ENCODE measurements around the gene FGF22. TPM values are rescaled to one million over a fixed set of nuclear protein-coding genes. Genes with fewer than 3 reads are reported as not detected.

Gene FGF22
- total and polyA plus RNA-seq, 2 of the 13 experiments (the other 11 are each of a cell fraction or from before 2014, with no cell fraction given): 0.24 TPM; not detected in 1

DNA sequence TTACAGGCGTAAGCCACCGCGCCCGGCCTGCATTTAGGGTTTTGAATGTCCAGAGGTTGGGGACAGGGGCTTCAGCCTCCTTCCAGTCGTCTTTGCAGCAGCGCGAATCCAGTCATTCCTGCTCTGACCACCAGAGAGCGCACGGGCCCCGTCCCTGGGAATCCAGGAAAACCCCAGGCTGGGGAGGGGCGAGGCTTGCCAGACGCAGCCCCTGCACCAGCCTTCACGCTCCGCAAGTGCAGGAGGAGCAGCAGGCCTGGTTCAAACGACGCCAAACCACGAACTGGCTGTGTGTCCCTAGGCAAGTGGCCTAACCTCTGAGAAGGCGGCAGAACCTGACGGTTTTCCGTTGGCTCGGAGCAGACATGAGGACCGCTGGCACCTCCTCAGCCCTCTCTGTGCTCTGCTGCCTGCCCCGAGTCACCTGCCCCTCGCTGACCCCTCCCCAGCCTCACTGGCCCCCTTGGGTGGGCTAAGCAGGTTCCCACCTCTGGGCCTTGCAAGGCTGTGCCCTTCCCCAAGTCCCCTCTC lies 25.3 kb downstream of the FGF22 start (continued):
- TF ChIP-seq, protein P1, sequence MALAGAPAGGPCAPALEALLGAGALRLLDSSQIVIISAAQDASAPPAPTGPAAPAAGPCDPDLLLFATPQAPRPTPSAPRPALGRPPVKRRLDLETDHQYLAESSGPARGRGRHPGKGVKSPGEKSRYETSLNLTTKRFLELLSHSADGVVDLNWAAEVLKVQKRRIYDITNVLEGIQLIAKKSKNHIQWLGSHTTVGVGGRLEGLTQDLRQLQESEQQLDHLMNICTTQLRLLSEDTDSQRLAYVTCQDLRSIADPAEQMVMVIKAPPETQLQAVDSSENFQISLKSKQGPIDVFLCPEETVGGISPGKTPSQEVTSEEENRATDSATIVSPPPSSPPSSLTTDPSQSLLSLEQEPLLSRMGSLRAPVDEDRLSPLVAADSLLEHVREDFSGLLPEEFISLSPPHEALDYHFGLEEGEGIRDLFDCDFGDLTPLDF (CRISPR knock-in tag; IDR thresholded peaks at IDR 0.05): no peak
- no peak for TF ChIP-seq TBL1XR1 (IDR thresholded peaks at IDR 0.05; ENCODE audit: borderline replicate concordance, low read length, partially characterized antibody)
- TF ChIP-seq, protein P2, sequence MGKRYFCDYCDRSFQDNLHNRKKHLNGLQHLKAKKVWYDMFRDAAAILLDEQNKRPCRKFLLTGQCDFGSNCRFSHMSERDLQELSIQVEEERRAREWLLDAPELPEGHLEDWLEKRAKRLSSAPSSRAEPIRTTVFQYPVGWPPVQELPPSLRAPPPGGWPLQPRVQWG (CRISPR knock-in tag; IDR thresholded peaks at IDR 0.05; ENCODE audit: borderline replicate concordance, low read depth): no peak
- TF ChIP-seq KDM6A (CRISPR knock-in tag; IDR thresholded peaks at IDR 0.05; ENCODE audit: low read depth): no peak
- no peak for TF ChIP-seq ZNF510 (CRISPR knock-in tag; IDR thresholded peaks at IDR 0.05; ENCODE audit: low read depth)
- no peak for TF ChIP-seq FOXJ3 (CRISPR knock-in tag; IDR thresholded peaks at IDR 0.05; ENCODE audit: borderline replicate concordance)
- TF ChIP-seq, protein P3, sequence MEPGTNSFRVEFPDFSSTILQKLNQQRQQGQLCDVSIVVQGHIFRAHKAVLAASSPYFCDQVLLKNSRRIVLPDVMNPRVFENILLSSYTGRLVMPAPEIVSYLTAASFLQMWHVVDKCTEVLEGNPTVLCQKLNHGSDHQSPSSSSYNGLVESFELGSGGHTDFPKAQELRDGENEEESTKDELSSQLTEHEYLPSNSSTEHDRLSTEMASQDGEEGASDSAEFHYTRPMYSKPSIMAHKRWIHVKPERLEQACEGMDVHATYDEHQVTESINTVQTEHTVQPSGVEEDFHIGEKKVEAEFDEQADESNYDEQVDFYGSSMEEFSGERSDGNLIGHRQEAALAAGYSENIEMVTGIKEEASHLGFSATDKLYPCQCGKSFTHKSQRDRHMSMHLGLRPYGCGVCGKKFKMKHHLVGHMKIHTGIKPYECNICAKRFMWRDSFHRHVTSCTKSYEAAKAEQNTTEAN (CRISPR knock-in tag; conservative IDR thresholded peaks at IDR 0.05): no peak
- peak; percentile 44 for TF ChIP-seq FOSL2 (CRISPR knock-in tag; IDR thresholded peaks at IDR 0.05)
- no peak for TF ChIP-seq MED8 (CRISPR knock-in tag; IDR thresholded peaks at IDR 0.05; ENCODE audit: insufficient replicate concordance)
- TF ChIP-seq, protein P4, sequence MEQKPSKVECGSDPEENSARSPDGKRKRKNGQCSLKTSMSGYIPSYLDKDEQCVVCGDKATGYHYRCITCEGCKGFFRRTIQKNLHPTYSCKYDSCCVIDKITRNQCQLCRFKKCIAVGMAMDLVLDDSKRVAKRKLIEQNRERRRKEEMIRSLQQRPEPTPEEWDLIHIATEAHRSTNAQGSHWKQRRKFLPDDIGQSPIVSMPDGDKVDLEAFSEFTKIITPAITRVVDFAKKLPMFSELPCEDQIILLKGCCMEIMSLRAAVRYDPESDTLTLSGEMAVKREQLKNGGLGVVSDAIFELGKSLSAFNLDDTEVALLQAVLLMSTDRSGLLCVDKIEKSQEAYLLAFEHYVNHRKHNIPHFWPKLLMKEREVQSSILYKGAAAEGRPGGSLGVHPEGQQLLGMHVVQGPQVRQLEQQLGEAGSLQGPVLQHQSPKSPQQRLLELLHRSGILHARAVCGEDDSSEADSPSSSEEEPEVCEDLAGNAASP (CRISPR knock-in tag; IDR thresholded peaks at IDR 0.05; ENCODE audit: borderline replicate concordance): 0 out of 2 replicates have a peak, but pooled peaks have one; percentile 41
- TF ChIP-seq, protein P5, sequence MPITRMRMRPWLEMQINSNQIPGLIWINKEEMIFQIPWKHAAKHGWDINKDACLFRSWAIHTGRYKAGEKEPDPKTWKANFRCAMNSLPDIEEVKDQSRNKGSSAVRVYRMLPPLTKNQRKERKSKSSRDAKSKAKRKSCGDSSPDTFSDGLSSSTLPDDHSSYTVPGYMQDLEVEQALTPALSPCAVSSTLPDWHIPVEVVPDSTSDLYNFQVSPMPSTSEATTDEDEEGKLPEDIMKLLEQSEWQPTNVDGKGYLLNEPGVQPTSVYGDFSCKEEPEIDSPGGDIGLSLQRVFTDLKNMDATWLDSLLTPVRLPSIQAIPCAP (CRISPR knock-in tag; IDR thresholded peaks at IDR 0.05; ENCODE audit: low read depth): no peak
